ENCODE results near the gene C17orf113.

DNA sequence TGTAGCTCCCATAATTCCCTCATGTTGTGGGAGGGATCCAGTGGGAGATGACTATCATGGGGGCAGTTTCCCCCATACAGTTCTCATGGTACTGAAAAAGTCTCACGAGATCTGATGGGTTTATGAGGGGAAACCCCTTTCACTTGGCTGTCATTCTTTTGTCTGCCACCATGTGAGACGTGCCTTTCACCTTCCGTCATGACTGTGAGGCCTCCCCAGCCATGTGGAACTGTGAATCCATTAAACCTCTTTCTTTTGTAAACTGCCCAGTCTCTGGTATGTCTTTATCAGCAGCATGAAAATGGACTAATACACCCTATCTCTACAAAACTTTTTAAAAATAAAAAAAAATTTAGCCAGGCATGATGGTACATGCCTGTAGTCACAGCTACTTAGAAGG is 6.2 kb upstream of the C17orf113 start:
- no peak for TF ChIP-seq EZH2 (IDR thresholded peaks at IDR 0.05; ENCODE audit: borderline replicate concordance, low read depth, low read length, severe bottlenecking)
- TF ChIP-seq, protein P1, sequence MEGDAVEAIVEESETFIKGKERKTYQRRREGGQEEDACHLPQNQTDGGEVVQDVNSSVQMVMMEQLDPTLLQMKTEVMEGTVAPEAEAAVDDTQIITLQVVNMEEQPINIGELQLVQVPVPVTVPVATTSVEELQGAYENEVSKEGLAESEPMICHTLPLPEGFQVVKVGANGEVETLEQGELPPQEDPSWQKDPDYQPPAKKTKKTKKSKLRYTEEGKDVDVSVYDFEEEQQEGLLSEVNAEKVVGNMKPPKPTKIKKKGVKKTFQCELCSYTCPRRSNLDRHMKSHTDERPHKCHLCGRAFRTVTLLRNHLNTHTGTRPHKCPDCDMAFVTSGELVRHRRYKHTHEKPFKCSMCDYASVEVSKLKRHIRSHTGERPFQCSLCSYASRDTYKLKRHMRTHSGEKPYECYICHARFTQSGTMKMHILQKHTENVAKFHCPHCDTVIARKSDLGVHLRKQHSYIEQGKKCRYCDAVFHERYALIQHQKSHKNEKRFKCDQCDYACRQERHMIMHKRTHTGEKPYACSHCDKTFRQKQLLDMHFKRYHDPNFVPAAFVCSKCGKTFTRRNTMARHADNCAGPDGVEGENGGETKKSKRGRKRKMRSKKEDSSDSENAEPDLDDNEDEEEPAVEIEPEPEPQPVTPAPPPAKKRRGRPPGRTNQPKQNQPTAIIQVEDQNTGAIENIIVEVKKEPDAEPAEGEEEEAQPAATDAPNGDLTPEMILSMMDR (IDR thresholded peaks at IDR 0.05; ENCODE audit: borderline replicate concordance, extremely low read depth, low read length, poor library complexity, severe bottlenecking) = no peak
